HFFc6 (cell line): ENCODE measurements around the gene MT1M. TPM values are rescaled to one million over a fixed set of nuclear protein-coding genes. Genes with fewer than 3 reads are reported as not detected.
"Not testable (repeated sequence)": the region's sequence is repeated elsewhere in the genome, so short reads cannot be mapped to it uniquely, and the experiment has no call there.

Experiments
- DNase-seq: peaks from one replicate; pipeline ENCODE4 v3.0.0-alpha.2; 2018
- H3K27ac Mint-ChIP-seq: 2 replicates; pipeline ENCODE4 v1.8.0; 2020; ENCODE audit warnings: mild to moderate bottlenecking, mixed read lengths
- H3K27me3 Mint-ChIP-seq: 2 replicates; pipeline ENCODE4 v1.8.0; 2021; ENCODE audit warnings: mild to moderate bottlenecking, moderate library complexity, mixed read lengths; ENCODE audit not compliant: insufficient read depth
- H3K36me3 Mint-ChIP-seq: 2 replicates; pipeline ENCODE4 v1.8.0; 2021; ENCODE audit warnings: low read depth, mixed read lengths
- H3K4me1 Mint-ChIP-seq: 2 replicates; pipeline ENCODE4 v1.8.0; 2020; ENCODE audit warnings: low read depth, mixed read lengths
- H3K4me3 Mint-ChIP-seq: 2 replicates; pipeline ENCODE4 v1.8.0; 2020; ENCODE audit warnings: mild to moderate bottlenecking, moderate library complexity, mixed read lengths
- H3K9me3 Mint-ChIP-seq: 2 replicates; pipeline ENCODE4 v1.8.0; 2020; ENCODE audit warnings: mild to moderate bottlenecking, mixed read lengths
- total RNA-seq, 6 experiments: library from RNA; stranded (reverse); fragmentation: NEBNext Ultra II Directional; extraction: Animal tissue kit (Norgen Biotek cat#: 25700); gene quantifications; 2 replicates in 1 of 6; 3 replicates in 5 of 6; pipeline ENCODE4 v1.2.3, GENCODE V29; 2021
- TF ChIP-seq, protein P1 (sequence below): fragments of 200-600 bp; sonication (generic); IDR thresholded peaks from 2 replicates; pipeline ENCODE4 v1.5.0; 2021; ENCODE audit warnings: antibody characterized with exemption, mild to moderate bottlenecking

The MT1M gene
- total RNA-seq, 6 experiments from 2014 or later = 0.21 to 0.41 (median 0.28) TPM; not detected in 1

DNA sequence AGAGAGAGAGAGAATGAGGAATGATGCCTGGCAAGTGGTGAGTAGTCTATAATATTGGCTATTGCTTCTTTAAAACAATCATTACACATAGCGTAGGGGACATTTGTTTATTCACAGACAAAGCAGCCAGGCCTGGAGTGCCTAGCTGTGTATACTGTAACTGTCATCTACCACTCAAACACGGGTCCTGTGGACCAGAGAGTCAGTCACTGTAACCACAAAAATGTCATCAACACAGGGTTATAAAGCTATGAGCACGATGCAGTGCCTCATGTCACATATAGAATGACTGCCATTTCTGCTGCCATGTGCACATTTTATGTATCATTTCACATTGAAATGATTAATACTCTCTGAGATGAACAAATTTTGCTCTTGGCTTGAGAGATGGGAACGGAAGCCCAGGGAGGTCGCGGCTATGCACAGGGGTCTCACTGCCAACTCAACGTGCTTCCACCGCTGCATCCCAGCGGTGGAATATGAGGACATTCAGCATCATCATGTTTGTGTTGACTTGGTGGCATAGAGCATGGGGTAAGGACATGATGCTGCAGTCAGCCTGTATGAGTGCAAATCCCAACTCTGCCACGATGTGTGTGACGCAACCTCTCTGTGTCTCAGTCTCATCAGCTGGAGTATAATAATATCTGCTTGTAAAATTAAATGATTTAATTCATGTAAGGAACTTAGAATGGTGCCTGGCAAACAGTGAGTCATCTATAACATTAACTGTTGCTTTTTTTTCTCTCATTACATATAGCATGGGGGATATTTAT lies 40.5 kb downstream of the MT1M start:
- H3K27ac Mint-ChIP-seq = no peak overlapping the region
- DNase-seq = no peak
- no peak overlapping the region for H3K4me3 Mint-ChIP-seq
- TF ChIP-seq, protein P1, sequence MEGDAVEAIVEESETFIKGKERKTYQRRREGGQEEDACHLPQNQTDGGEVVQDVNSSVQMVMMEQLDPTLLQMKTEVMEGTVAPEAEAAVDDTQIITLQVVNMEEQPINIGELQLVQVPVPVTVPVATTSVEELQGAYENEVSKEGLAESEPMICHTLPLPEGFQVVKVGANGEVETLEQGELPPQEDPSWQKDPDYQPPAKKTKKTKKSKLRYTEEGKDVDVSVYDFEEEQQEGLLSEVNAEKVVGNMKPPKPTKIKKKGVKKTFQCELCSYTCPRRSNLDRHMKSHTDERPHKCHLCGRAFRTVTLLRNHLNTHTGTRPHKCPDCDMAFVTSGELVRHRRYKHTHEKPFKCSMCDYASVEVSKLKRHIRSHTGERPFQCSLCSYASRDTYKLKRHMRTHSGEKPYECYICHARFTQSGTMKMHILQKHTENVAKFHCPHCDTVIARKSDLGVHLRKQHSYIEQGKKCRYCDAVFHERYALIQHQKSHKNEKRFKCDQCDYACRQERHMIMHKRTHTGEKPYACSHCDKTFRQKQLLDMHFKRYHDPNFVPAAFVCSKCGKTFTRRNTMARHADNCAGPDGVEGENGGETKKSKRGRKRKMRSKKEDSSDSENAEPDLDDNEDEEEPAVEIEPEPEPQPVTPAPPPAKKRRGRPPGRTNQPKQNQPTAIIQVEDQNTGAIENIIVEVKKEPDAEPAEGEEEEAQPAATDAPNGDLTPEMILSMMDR = no peak
- H3K27me3 Mint-ChIP-seq = peaks cover 70% of the 10 kb centered on the region
- H3K36me3 Mint-ChIP-seq = no peaks in the 10 kb centered on the region; the same call in 1 of the 2 replicates
- H3K4me1 Mint-ChIP-seq = peaks cover 7% of the 10 kb centered on the region; the same call in 1 of the 2 replicates
- no peaks in the 10 kb centered on the region for H3K9me3 Mint-ChIP-seq

DNA sequence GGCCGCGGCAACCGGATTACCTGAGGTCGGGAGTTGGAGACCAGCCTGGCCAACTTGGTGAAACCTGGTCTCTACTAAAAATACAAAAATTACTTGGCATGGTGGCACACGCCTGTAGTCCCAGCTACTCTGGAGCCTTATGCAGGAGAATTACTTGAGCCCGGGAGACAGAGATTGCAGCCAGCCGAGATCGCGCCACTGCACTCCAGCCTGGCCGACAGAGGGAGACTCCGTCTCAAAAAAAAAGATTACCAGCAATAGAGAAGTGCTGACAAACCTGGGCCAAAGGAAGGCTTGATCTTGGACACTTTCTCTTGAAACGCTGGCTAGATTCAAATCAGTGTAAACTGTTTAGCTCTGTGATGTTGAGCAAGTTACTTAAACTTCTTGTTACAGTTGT lies 41.5 kb downstream of the MT1M start:
- Mint-ChIP-seq H3K36me3 (no peaks in the 10 kb centered on the region), H3K27me3 (peaks cover 61% of the 10 kb centered on the region), H3K9me3 (no peaks in the 10 kb centered on the region), H3K27ac (no peak overlapping the region), H3K4me1 (peaks cover 7% of the 10 kb centered on the region; the same call in 1 of the 2 replicates), H3K4me3 (no peak overlapping the region)
- DNase-seq = peak; percentile 35
- TF ChIP-seq, protein P1 = peak; percentile 78

DNA sequence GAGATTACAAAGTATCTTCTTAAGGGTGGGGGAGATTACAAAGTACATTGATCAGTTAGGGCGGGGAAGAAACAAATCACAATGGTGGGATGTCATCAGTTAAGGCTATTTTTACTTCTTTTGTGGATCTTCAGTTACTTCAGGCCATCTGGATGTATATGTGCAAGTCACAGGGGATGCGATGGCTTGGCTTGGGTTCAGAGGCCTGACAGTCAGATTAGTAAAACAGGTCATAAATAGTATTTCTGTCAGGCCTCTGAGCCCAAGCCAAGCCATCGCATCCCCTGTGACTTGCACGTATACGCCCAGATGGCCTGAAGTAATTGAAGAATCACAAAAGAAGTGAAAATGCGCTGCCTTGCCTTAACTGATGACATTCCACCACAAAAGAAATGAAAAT lies 42.1 kb downstream of the MT1M start:
- peaks cover 55% of the 10 kb centered on the region for H3K27me3 Mint-ChIP-seq
- not testable (repeated sequence) for H3K36me3 Mint-ChIP-seq, H3K4me1 Mint-ChIP-seq, H3K9me3 Mint-ChIP-seq, H3K4me3 Mint-ChIP-seq, H3K27ac Mint-ChIP-seq, DNase-seq

DNA sequence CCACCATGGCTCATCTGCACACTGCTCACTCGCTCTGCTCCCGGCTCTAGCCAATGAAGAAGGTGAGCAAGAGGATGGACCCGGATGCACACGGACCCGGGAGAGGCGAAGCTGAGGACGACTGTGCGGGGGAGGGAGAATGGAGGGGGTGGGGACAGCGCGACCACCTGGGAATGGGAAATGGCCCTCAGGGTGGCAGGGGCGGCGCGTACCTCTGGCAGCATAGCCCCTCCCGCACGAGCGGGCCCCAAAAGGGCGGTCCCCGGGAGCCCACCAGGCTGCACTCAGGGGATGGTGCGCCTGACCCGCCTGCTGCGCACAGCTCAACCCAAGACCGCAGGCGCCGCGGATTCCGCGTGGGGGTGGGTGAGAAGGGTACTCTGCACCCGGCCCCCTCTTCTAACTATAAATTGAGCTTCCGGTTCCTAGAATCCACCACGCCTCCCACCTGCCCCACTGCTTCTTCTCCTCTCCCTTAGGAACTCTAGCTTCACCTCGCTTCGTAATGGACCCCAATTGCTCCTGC lies 43.3 kb downstream of the MT1M start:
- Mint-ChIP-seq H3K27ac (no peak overlapping the region), H3K4me1 (peaks cover 4% of the 10 kb centered on the region; the same call in 1 of the 2 replicates), H3K27me3 (peaks cover 43% of the 10 kb centered on the region), H3K4me3 (peak overlapping the region; percentile 41; the same call in 1 of the 2 replicates), H3K9me3 (no peaks in the 10 kb centered on the region), H3K36me3 (no peaks in the 10 kb centered on the region)
- DNase-seq = no peak
- TF ChIP-seq, protein P1 = no peak

DNA sequence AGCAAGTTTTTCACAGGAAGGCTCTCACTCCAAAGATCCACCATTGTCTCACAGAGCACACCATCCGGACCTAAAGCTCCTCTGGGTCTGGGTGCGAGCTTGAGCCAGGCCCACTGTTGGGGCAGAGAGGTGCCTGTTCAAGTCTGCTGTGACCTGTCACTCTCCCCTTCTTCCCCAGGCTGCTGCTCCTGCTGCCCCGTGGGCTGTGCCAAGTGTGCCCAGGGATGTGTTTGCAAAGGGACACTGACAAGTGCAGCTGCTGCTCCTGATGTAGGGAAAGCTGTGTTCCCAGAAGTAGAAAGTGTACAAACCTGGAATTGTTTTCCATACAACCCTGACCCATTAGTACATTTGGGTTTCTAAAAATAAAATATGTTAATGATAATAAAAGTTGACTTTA lies 45.0 kb downstream of the MT1M start:
- Mint-ChIP-seq H3K27ac (no peak overlapping the region), H3K36me3 (no peaks in the 10 kb centered on the region), H3K4me1 (peaks cover 10% of the 10 kb centered on the region), H3K27me3 (peaks cover 35% of the 10 kb centered on the region), H3K9me3 (no peaks in the 10 kb centered on the region), H3K4me3 (no peak overlapping the region)
- TF ChIP-seq, protein P1 = no peak
- DNase-seq = no peak

DNA sequence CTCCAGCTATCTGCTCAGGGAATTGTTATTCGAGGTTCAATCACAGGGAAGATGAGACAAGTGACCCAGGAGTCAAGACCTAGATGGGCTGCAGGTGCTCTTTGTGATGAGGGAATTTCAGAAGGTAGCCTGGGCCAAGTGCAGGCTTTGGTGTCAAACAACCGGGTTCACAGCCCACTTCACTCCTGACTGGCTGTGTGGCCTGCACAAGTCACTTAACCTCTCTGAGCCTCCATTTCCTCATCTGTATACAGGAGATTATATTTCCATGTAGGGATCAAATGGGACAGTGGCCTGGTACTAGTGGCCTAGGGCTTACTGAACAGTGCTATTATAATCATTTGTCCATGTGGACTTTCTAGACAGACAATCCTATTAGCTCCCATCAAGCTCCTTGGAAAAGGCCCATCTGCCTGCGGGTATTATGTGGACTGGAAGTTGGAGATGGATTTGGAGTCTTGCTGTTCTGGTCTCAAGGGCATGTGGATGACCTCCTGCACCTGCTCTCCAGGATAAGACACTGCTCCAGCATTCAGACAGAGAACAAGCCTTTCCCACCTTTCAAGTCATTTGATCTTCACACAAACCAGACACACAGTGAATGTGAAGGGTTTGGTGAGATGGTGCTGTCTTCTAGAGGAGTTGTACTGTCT lies 46.7 kb downstream of the MT1M start:
- TF ChIP-seq, protein P1 = no peak
- Mint-ChIP-seq H3K27me3 (peaks cover 25% of the 10 kb centered on the region), H3K4me1 (peaks cover 25% of the 10 kb centered on the region), H3K4me3 (no peak overlapping the region), H3K27ac (no peak overlapping the region), H3K9me3 (no peaks in the 10 kb centered on the region), H3K36me3 (no peaks in the 10 kb centered on the region)
- no peak for DNase-seq
